Loucy (cell line): ENCODE data around the gene SCN9A.

Source experiments
- EZH2phosphoT487 ChIP-seq: fragments of 200-600 bp; IDR thresholded peaks from 2 replicates; pipeline ENCODE4 v1.6.1; 2018; ENCODE audit warnings: antibody characterized with exemption, mild to moderate bottlenecking, moderate library complexity, borderline replicate concordance
- TF ChIP-seq, protein P1 (sequence below): fragments of 200-600 bp; sonication (generic); conservative IDR thresholded peaks from 2 replicates; pipeline ENCODE4 v1.5.1; 2014; ENCODE audit warnings: mild to moderate bottlenecking, antibody characterized with exemption, low read length

DNA sequence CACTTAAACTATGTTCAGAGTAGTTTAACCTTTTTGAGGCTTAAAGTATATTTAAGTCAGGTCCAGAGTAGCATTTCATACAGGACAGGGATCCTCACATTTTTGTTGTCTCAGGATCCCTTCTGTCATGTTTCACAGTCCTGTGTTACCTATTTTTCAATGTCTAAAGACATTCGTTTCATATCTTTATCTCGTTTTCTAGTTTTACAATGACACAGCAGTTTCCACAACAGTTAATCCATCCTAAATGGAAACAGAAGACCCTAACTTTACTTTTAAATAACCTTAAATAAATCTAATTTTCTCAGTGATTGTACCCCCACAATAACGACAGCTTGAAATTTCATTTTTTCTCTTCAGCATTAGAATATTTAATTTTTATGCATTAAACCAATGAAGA, 17.3 kb upstream of the SCN9A start:
- TF ChIP-seq, protein P1, sequence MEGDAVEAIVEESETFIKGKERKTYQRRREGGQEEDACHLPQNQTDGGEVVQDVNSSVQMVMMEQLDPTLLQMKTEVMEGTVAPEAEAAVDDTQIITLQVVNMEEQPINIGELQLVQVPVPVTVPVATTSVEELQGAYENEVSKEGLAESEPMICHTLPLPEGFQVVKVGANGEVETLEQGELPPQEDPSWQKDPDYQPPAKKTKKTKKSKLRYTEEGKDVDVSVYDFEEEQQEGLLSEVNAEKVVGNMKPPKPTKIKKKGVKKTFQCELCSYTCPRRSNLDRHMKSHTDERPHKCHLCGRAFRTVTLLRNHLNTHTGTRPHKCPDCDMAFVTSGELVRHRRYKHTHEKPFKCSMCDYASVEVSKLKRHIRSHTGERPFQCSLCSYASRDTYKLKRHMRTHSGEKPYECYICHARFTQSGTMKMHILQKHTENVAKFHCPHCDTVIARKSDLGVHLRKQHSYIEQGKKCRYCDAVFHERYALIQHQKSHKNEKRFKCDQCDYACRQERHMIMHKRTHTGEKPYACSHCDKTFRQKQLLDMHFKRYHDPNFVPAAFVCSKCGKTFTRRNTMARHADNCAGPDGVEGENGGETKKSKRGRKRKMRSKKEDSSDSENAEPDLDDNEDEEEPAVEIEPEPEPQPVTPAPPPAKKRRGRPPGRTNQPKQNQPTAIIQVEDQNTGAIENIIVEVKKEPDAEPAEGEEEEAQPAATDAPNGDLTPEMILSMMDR = no peak
- no peak for TF ChIP-seq EZH2phosphoT487
